HepG2 (cell line): ENCODE data around the gene TRPV4. TPM values are rescaled to one million over a fixed set of nuclear protein-coding genes. Genes with fewer than 3 reads are reported as not detected.

ENCODE experiments used
- ADNP ChIP-seq: sonication (generic); formaldehyde crosslinking; IDR thresholded peaks from 2 replicates; pipeline ENCODE4 v1.4.0; 2020; ENCODE audit warnings: missing genetic modification reagents
- ARID5B ChIP-seq: IDR thresholded peaks from 2 replicates; pipeline ENCODE4 v1.4.0; 2020; ENCODE audit warnings: mild to moderate bottlenecking, missing genetic modification reagents
- BHLHE40 ChIP-seq: IDR thresholded peaks from 2 replicates; pipeline ENCODE4 v1.6.1; 2011; ENCODE audit warnings: low read length, improper control_type of control experiment
- CC2D1A ChIP-seq: sonication (generic); formaldehyde crosslinking; IDR thresholded peaks from 2 replicates; pipeline ENCODE4 v1.8.1; 2023; ENCODE audit warnings: mild to moderate bottlenecking, missing genetic modification reagents
- JARID2 ChIP-seq: sonication (generic); formaldehyde crosslinking; IDR thresholded peaks from 2 replicates; pipeline ENCODE4 v1.8.1; 2023; ENCODE audit warnings: missing genetic modification reagents, inconsistent platforms; ENCODE audit not compliant: insufficient replicate concordance
- KDM2A ChIP-seq: sonication (generic); formaldehyde crosslinking; IDR thresholded peaks from 2 replicates; pipeline ENCODE4 v1.4.0; 2020; ENCODE audit warnings: low read depth, missing genetic modification reagents, borderline replicate concordance
- KDM4B ChIP-seq: sonication (generic); formaldehyde crosslinking; IDR thresholded peaks from 2 replicates; pipeline ENCODE4 v1.4.0; 2020; ENCODE audit warnings: missing genetic modification reagents
- KMT2A ChIP-seq: sonication (generic); formaldehyde crosslinking; IDR thresholded peaks from 2 replicates; pipeline ENCODE4 v1.4.0; 2020; ENCODE audit warnings: missing genetic modification reagents
- MED8 ChIP-seq: sonication (generic); formaldehyde crosslinking; IDR thresholded peaks from 2 replicates; pipeline ENCODE4 v1.8.1; 2023; ENCODE audit warnings: mild to moderate bottlenecking, missing genetic modification reagents; ENCODE audit not compliant: insufficient replicate concordance
- SMARCE1 ChIP-seq: fragments of 450-650 bp; IDR thresholded peaks from 2 replicates; pipeline ENCODE4 v1.6.1; 2017; ENCODE audit warnings: borderline replicate concordance
- UBTF ChIP-seq: sonication (generic); formaldehyde crosslinking; IDR thresholded peaks from 2 replicates; pipeline ENCODE4 v1.4.0; 2020; ENCODE audit warnings: mild to moderate bottlenecking, missing genetic modification reagents
- ZFP36L1 ChIP-seq: sonication (generic); formaldehyde crosslinking; IDR thresholded peaks from 2 replicates; pipeline ENCODE4 v1.8.0; 2022; ENCODE audit warnings: mild to moderate bottlenecking, missing genetic modification reagents, moderate library complexity
- ZNF136 ChIP-seq: sonication (generic); formaldehyde crosslinking; IDR thresholded peaks from 2 replicates; pipeline ENCODE4 v1.8.1; 2022; ENCODE audit warnings: low read depth, mild to moderate bottlenecking, moderate library complexity, missing genetic modification reagents
- polyA plus RNA-seq, 8 experiments: library from polyadenylated mRNA; depleted of rRNA in 3 of 8; stranded (reverse) in 7 of 8; unstranded in 1 of 8; fragments of >200 nt; fragmentation: Illumina TruSeq in 4 of 8; extraction: Trizol in 4 of 8; gene quantifications; 2 replicates each; pipeline versions ENCODE4 v1.2.1 to v1.2.3, GENCODE V29; 2011 to 2016; ENCODE audit warnings: low read depth in 4 of 8, missing spikeins in 1 of 8, mixed read lengths in 1 of 8; ENCODE audit not compliant: insufficient read depth in 1 of 8
- total RNA-seq, 5 experiments: library from RNA; depleted of rRNA; stranded (reverse); fragments of >200 nt; fragmentation: Illumina TruSeq; extraction: Trizol; gene quantifications; 2 replicates each; pipeline ENCODE4 v1.2.3, GENCODE V29; 2016; ENCODE audit warnings: low read depth in 1 of 5
- TF ChIP-seq, protein P1 (sequence below): sonication (generic); formaldehyde crosslinking; conservative IDR thresholded peaks from 2 replicates; pipeline ENCODE4 v1.4.0; 2020; ENCODE audit warnings: mild to moderate bottlenecking, missing genetic modification reagents, moderate library complexity
- TF ChIP-seq, protein P2 (sequence below): sonication (generic); formaldehyde crosslinking; IDR thresholded peaks from 2 replicates; pipeline ENCODE4 v1.9.0; 2021; ENCODE audit warnings: missing genetic modification reagents, borderline replicate concordance
- TF ChIP-seq, protein P3 (sequence below), 2 experiments: fragments of 450-650 bp in 1 of 2; sonication (generic) in 1 of 2; formaldehyde crosslinking; IDR thresholded peaks; 2 replicates each; pipeline versions ENCODE4 v1.5.0 to v1.8.0; 2020 to 2022; ENCODE audit warnings: mild to moderate bottlenecking in 1 of 2, missing genetic modification reagents in 1 of 2

Gene TRPV4
- total and polyA plus RNA-seq, 2 of the 13 experiments (the other 11 are each of a cell fraction or from before 2014, with no cell fraction given), result 0.66 to 4.7 TPM

- peak; percentile 81 for TF ChIP-seq ARID5B
- no peak for TF ChIP-seq SMARCE1
- TF ChIP-seq MED8 (CRISPR knock-in tag), result no peak
- TF ChIP-seq BHLHE40, result no peak
- no peak for TF ChIP-seq KDM4B
- TF ChIP-seq UBTF (CRISPR knock-in tag), result peak; percentile 56
- TF ChIP-seq, protein P1, sequence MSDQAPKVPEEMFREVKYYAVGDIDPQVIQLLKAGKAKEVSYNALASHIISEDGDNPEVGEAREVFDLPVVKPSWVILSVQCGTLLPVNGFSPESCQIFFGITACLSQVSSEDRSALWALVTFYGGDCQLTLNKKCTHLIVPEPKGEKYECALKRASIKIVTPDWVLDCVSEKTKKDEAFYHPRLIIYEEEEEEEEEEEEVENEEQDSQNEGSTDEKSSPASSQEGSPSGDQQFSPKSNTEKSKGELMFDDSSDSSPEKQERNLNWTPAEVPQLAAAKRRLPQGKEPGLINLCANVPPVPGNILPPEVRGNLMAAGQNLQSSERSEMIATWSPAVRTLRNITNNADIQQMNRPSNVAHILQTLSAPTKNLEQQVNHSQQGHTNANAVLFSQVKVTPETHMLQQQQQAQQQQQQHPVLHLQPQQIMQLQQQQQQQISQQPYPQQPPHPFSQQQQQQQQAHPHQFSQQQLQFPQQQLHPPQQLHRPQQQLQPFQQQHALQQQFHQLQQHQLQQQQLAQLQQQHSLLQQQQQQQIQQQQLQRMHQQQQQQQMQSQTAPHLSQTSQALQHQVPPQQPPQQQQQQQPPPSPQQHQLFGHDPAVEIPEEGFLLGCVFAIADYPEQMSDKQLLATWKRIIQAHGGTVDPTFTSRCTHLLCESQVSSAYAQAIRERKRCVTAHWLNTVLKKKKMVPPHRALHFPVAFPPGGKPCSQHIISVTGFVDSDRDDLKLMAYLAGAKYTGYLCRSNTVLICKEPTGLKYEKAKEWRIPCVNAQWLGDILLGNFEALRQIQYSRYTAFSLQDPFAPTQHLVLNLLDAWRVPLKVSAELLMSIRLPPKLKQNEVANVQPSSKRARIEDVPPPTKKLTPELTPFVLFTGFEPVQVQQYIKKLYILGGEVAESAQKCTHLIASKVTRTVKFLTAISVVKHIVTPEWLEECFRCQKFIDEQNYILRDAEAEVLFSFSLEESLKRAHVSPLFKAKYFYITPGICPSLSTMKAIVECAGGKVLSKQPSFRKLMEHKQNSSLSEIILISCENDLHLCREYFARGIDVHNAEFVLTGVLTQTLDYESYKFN, result peak; percentile 67
- no peak for TF ChIP-seq ZNF136 (CRISPR knock-in tag)
- peak; percentile 51; the same call in 1 of the 2 replicates for TF ChIP-seq KDM2A (CRISPR knock-in tag)
- TF ChIP-seq, protein P2, sequence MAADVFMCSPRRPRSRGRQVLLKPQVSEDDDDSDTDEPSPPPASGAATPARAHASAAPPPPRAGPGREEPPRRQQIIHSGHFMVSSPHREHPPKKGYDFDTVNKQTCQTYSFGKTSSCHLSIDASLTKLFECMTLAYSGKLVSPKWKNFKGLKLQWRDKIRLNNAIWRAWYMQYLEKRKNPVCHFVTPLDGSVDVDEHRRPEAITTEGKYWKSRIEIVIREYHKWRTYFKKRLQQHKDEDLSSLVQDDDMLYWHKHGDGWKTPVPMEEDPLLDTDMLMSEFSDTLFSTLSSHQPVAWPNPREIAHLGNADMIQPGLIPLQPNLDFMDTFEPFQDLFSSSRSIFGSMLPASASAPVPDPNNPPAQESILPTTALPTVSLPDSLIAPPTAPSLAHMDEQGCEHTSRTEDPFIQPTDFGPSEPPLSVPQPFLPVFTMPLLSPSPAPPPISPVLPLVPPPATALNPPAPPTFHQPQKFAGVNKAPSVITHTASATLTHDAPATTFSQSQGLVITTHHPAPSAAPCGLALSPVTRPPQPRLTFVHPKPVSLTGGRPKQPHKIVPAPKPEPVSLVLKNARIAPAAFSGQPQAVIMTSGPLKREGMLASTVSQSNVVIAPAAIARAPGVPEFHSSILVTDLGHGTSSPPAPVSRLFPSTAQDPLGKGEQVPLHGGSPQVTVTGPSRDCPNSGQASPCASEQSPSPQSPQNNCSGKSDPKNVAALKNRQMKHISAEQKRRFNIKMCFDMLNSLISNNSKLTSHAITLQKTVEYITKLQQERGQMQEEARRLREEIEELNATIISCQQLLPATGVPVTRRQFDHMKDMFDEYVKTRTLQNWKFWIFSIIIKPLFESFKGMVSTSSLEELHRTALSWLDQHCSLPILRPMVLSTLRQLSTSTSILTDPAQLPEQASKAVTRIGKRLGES (CRISPR knock-in tag), result no peak
- no peak for TF ChIP-seq CC2D1A (CRISPR knock-in tag)
- TF ChIP-seq KMT2A (CRISPR knock-in tag), result no peak
- TF ChIP-seq ZFP36L1 (CRISPR knock-in tag), result no peak
- TF ChIP-seq, protein P3, sequence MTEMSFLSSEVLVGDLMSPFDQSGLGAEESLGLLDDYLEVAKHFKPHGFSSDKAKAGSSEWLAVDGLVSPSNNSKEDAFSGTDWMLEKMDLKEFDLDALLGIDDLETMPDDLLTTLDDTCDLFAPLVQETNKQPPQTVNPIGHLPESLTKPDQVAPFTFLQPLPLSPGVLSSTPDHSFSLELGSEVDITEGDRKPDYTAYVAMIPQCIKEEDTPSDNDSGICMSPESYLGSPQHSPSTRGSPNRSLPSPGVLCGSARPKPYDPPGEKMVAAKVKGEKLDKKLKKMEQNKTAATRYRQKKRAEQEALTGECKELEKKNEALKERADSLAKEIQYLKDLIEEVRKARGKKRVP (CRISPR knock-in tag; IDR thresholded peaks at IDR 0.05), result no peak
- TF ChIP-seq ADNP (CRISPR knock-in tag), result no peak
- TF ChIP-seq JARID2 (CRISPR knock-in tag), result no peak
These were observed 10.2 kb downstream of the TRPV4 start (continued) for GRCh38 chr12:109822951-109823411.
